Measurements from ENCODE around the gene TTC34.
"Not testable (repeated sequence)": the region's sequence is repeated elsewhere in the genome, so short reads cannot be mapped to it uniquely, and the experiment has no call there.

TTC34 gene

DNA sequence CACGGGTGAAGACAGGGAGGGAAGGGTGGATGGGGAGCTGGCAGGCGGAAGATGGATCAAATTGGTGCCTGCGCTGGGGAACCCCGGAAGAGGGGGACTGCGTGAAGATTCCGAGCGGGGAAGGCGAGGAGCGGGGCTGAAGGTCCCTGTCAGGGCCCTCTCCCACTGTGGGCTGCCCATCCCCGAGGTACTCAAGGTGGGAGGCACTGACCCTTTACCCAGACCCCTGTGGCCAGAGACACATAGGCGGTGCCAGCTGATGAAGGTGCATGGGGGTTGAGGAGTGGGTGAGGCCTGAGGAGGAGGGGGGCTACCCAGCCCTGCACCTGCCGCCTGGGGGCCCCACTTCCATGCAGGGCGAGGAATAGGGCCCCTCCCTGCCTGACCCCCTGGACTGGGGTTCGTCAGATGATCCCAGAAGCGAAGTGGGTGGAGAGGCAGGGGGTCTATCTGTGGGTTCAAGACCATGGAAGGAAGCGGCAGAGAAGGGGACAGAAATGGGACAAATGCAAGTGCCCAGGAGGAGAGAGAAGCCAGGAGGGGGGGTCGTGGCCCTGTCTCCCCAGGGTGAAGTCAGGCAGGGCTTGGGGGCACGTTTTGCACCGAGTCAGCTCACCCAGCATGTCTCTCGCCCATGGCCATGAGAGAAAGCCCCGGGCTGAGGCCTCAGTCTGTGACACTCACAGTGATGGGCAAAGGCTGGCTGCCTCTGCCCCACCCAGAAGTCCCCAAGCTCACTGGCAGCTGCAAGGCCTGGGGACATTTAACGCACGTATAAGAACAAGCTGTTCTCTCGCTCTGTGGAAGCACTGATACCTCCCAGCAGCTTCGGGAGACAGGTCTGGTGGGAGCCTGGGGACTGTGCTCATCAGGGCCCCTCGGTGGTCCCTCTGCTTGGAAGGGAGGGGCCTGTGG lies 161.6 kb downstream of the TTC34 start:
- DNase-seq = no peak

DNA sequence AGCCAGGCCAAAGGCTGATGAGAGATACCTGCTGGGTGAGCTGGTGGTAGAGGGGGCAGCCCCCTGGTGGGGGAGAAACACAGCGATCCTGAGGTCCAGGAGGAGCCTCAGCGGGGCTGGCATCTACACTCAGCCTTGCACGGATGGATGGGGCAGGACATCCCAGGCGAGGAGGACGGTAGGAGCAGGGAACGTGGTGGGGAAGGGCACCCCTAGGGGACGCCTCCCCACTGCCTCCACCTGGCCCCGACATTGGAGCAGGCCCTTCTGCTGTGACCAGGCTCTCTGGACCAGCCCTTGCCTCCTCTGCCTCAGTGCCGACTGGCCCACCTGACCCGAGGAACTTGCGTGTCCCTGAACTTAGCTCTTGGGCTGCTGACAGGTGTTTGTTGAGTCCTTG lies 162.3 kb downstream of the TTC34 start:
- DNase-seq = no peak

DNA sequence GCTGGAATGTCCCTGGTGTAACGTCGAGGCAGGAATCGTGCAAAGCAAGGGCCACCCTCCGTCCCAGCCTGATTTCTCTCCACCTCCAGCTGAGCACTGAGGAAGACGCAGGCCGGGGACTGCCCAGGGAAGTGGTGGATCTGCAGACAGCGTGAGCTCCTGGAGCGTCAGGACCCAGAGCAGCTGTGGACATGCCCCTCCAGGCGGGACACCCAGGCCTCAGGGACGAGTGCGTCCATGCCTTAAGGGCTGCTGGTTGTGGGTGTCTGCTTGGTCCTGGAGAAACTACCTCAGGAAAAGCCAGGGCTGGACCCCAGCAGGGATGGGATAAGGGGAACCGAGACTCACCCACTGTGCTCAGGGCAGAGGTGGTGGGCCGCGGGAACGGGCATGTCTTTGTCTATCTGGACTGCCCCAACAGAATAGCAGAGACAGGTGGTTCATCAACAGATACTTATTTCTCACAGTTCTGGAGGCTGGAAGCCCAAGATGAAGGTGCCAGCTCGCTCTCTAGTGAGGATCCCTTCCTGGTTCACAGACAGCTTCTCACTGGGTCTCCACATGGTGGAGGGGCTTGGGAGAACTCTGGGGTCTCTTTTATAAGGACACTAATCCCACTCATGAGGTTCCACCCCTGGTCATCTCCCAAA lies 162.9 kb downstream of the TTC34 start:
- no peak for DNase-seq

DNA sequence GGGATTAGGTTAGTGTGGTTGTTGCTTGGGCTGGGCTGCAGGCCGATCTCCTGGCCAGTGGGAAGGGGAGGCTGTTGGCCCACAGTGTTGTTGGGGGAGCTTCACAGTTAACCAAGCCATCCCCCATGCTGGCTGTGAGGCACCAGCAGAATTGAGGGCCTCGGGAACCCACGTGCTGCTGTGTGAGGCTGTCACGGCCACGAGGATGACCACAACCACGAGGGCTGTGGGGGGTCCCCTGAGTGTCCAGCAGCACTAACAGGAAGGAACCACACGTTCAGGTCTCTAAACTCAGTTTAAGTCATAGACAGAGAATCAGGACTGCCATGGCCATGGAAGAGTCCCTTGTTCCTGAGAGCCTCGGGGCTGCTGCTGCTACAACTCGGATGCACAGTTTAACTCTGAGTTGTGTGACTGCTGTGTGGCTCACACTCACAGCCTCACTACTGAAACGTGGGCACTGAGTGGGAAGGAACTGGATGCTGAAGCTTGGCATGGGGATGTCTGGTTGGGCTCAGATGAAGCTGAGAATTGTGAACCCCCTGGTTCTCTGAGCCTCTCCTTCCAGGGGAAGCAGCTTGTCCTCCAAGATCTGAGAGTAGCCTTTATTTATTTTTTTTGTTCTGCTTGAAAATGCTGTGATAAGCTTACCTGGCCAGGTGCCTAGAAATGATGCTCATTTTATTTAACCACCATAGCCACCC lies 163.9 kb downstream of the TTC34 start:
- no peak for DNase-seq

DNA sequence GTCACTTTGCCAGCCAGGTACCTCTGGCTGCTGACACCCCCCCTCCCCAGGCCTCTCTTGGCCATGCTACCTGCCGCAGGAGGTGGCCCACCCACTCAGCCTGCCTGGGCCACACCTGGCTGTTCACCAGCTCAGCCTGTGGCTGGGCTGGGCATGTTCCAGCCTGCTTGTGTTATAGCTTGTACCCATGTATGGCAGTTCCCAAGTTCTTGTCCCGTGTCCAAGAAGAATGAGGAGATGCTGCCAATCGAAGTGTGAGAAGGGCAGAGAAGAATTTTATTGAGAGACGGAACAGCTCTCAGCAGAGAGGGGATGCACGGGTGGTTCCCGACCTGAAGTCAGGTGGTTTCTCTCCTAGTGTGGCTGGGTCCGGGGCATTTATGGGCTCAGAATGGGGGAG lies 164.8 kb downstream of the TTC34 start:
- no peak for DNase-seq

GRCh38 chr1:2635361-2636010 lies 166.0 kb downstream of the TTC34 start:
- no peak for DNase-seq

GRCh38 chr1:2633936-2634491 lies 167.5 kb downstream of the TTC34 start:
- no peak for DNase-seq

DNA sequence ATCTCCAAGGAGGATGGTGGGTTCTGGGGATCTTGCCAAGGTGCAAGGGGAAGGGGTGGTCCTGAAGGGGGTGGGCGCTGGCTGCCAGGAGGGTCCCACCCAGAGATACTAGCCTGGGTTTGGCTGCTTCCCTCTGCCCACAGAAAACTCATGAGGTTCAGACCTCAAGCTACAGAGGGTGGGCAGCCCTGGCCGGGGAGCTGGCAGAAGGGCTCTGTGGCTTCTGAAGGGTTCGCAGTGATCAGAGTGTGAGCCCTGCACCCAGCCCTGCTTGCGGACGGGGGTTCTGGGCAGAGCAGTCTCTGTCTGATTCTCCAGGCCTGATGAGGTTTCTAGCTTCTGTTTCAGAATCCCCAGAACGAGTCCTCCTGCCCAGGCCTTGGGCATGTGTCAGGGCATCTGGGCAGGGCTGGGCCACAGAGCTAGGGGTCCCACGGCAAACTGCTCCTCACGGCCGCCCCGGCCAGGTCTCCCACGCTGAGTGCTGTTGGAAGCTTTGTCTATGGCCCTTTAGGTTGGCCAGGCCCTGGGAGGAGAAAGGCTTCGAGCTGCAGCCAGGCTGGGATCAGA lies 168.0 kb downstream of the TTC34 start:
- no peak for DNase-seq

DNA sequence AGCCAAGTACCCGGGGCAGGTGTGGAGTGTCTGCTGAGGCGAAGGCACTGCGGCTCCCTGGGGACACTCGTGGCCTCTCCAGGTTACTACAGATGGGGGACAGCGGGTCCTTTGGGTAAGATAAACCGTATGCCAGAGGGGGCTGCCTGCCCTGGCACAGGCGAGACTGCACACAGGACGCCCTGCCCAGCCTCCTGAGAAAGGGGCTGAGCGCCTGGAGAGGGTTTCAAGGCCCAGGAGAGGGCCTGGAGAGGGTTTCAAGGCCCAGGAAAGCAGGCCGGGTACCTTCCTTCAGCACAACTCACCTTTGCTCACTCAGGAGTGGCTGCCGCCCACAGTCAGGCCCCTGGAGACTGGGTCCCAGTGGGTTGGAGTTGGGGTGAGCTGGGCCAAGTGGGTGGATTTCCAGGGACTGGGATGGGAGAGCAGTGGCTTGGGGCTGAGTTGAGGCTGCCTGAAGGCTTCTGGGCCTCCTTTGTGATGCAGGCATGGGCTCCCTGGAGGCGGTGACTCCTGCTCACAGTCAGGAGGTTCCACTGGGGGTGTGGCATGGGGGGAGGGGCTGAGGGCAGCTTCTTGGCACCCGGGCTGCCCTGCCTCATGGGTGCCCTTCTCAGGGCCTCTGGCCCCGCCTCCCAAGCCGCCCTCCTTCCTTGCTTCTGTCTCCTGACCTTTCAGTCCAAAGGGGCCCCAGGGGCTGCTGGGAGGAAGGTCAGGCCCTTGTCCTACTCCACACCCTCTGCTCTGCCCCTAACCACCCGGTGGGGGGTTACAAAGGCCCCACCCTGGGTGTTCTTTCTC lies 168.7 kb downstream of the TTC34 start, which contains the start of gene MMEL1:
TSS of gene MMEL1 (minus strand) at position 456 of the 801 bp plus-strand sequence. CDS start 3,532 bp downstream, outside the sequence.
- DNase-seq = no peak

DNA sequence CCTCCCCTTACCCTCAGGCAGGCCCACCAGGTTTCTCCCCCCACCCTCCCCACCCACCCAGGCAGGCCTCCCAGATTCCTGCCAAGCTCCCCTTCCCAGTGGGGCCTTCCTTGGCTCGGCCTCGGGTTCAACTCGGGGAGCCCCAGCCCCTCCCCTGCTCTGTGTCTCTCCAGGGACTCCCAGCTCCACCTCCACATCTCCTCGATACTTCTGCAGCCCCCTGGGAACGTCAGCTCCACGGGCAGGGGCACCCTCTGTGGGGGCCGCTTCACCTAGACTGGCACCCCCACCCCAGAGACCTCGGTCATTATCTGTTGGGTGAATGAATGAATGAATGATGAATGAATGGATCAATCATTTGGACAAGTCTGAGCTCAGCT lies 169.5 kb downstream of the TTC34 start:
- DNase-seq = no peak

- DNase-seq = no peak
Measured at GRCh38 chr1:2631136-2632050, 170.1 kb downstream of the TTC34 start.

- no peak for DNase-seq
Measured at GRCh38 chr1:2630498-2631135, 170.9 kb downstream of the TTC34 start.

DNA sequence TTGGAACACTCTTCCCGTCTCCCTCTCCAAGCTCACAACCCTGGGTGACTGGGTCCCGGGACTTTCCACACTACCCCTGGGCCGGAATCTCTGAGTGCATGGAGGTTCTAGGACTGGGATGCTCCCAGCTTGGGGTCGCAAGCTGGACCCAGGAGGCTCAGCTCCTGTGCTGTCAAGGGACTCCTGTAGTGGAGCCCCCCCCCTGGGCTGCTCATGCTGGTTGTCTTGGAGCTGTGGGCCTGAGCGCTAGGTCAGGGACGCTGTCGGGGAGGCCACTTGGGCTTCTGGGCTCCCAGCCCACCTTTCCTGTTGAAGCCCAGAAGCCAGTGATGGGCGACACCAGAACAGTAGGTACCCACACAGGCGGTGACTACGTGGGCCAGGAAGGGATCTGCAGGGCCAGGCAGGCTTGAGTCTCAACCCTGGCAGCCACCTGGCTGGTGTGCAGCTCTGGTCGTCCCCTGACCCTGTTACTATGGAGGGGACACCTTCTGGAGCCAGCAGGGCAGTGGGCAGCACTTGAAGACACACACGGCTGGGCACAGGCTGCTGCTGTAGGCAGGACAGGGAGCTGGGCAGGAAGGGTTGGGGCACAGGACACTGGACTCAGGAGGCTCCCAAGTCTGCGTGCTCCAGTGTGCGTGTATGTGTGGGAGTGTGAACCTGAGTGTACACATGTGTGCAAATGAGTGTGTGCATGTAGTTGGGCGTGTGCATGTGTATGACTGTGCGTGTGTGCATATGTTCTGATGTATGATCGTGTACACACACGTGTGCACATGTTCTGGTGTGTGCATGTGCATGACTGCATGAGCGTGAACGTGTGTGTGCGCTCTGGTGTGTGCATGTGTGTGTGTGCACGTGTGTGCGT lies 171.6 kb downstream of the TTC34 start:
- no peak for DNase-seq

DNA sequence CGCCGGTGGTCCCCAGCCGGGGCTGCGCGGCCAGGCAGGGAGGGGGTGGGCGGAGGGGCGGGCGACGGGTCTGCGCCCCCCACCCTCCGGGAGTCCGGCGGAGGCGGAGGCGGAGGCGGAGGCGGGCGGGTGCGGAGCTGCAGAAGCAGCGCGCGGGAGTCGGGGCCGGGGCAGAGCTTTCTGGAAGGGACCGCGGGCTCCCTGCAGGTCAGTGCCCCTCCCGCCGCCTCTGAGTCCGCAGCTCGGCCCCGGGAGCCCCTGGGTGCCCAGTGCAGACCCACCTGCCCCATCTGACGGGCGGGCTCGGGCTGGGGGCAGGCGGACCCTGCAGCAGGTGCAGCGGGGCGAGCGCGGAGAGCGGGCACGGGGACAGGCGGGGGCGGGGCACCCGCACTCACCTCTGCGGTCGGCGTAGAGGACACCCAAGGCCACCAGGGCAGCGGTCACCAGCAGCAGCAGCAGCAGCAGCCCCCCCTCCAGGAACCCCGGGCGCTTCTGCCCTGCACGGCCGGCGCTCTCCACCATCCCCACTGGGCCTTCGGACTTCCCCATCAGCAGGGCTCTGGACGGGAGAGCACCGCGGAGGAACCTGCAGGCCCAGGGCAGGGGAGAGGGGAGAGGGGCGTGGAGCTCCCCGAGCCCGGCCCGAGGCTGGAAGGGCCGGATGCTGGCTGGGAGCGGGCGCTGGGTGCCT lies 172.4 kb downstream of the TTC34 start:
- DNase-seq = no peak

GRCh38 chr1:2628191-2628932 lies 173.1 kb downstream of the TTC34 start:
- DNase-seq = no peak

- no peak for DNase-seq
Measured at GRCh38 chr1:2627746-2628145, 173.7 kb downstream of the TTC34 start.

DNA sequence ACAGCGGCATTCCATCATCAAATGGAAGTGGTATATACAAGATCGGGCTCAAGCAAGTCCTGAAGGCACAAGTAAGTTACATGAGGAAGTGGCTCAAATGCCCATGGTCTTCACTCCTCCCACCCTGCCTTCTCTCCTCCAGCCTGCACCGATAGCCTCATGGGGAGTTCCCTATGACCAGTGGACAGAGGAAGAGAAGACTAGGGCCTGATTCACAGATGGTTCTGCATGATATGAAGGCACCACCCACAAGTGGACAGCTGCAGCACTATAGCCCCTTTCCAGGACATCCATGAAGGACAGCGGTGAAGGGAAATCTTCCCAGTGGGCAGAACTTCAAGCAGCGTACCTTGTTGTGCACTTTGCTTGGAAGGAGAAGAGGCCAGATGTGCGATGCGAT lies 175.7 kb downstream of the TTC34 start:
- not testable (repeated sequence) for DNase-seq

Data from activated CD4-positive, alpha-beta T cell treated with anti-CD3 and anti-CD28 coated beads for 48 hours (primary cell).